Liver (tissue), 9 donors: ENCODE data around the gene COQ8B. TPM values are rescaled to one million over a fixed set of nuclear protein-coding genes. Genes with fewer than 3 reads are reported as not detected.
A peak's percentile ranks its signal among the peaks of the same experiment; 100 is the strongest.

Source experiments
- DNase-seq: peaks from one replicate; pipeline ENCODE4 v3.0.0-alpha.2; 2017; ENCODE audit warnings: low spot score
- H3K27ac ChIP-seq, 2 donors: one replicate each; pipeline ENCODE4 v1.7.0; 2013; ENCODE audit warnings: inconsistent platforms in 2 of 2, low read length in 2 of 2, control low read depth in 1 of 2, low read depth in 1 of 2, mild to moderate bottlenecking in 1 of 2
- H3K27me3 ChIP-seq, 4 donors: one replicate each; pipeline versions ENCODE4 v1.6.1 to v1.7.0; 2013; ENCODE audit warnings: low read length in 3 of 4, inconsistent platforms in 1 of 4, mild to moderate bottlenecking in 1 of 4, moderate library complexity in 1 of 4; ENCODE audit not compliant: control insufficient read depth in 4 of 4, insufficient read depth in 4 of 4
- H3K36me3 ChIP-seq, 4 donors: one replicate each; pipeline versions ENCODE4 v1.6.1 to v1.7.0; 2013; ENCODE audit warnings: low read length in 3 of 4, mild to moderate bottlenecking in 3 of 4, low read depth in 1 of 4, moderate library complexity in 1 of 4; ENCODE audit not compliant: control insufficient read depth in 4 of 4, insufficient read depth in 3 of 4
- H3K4me1 ChIP-seq, 4 donors: one replicate each; pipeline versions ENCODE4 v1.6.1 to v1.7.0; 2013; ENCODE audit warnings: low read length in 3 of 4, mild to moderate bottlenecking in 3 of 4, moderate library complexity in 1 of 4; ENCODE audit not compliant: control insufficient read depth in 4 of 4, insufficient read depth in 4 of 4
- H3K4me3 ChIP-seq, 3 donors: one replicate each; pipeline versions ENCODE4 v1.6.1 to v1.7.0; 2013; ENCODE audit warnings: low read length in 3 of 3, control low read depth in 1 of 3, low read depth in 1 of 3, mild to moderate bottlenecking in 1 of 3
- H3K9ac ChIP-seq, 2 donors: one replicate each; pipeline ENCODE4 v1.7.0; 2013; ENCODE audit warnings: low read length in 2 of 2, mild to moderate bottlenecking in 2 of 2, moderate library complexity in 2 of 2, control low read depth in 1 of 2, low read depth in 1 of 2
- H3K9me3 ChIP-seq, 4 donors: one replicate each; pipeline versions ENCODE4 v1.6.1 to v1.7.0; 2013; ENCODE audit warnings: low read length in 3 of 4; ENCODE audit not compliant: control insufficient read depth in 4 of 4
- EGR1 ChIP-seq, 2 donors: IDR thresholded peaks; 2 replicates each; pipeline ENCODE4 v1.6.1; 2016 to 2018; ENCODE audit warnings: antibody characterized with exemption in 2 of 2, low read depth in 2 of 2
- FOXA1 ChIP-seq: IDR thresholded peaks from 2 replicates; pipeline ENCODE4 v1.6.1; 2016; ENCODE audit warnings: antibody characterized with exemption
- HNF4A ChIP-seq, 2 donors: conservative IDR thresholded peaks; 2 replicates each; pipeline ENCODE4 v1.6.1; 2016; ENCODE audit warnings: antibody characterized with exemption in 2 of 2, mild to moderate bottlenecking in 2 of 2
- HNF4G ChIP-seq: IDR thresholded peaks from 2 replicates; pipeline ENCODE4 v1.6.1; 2016; ENCODE audit warnings: antibody characterized with exemption
- JUND ChIP-seq, 2 donors: IDR thresholded peaks; 2 replicates each; pipeline ENCODE4 v1.6.1; 2016; ENCODE audit warnings: antibody characterized with exemption in 2 of 2
- NR2F2 ChIP-seq: IDR thresholded peaks from 2 replicates; pipeline ENCODE4 v1.6.1; 2016; ENCODE audit warnings: antibody characterized with exemption
- RAD21 ChIP-seq, 2 donors: IDR thresholded peaks; 2 replicates each; pipeline ENCODE4 v1.6.1; 2016; ENCODE audit warnings: antibody characterized with exemption in 2 of 2, mild to moderate bottlenecking in 2 of 2
- SP1 ChIP-seq: IDR thresholded peaks from 2 replicates; pipeline ENCODE4 v1.6.1; 2018; ENCODE audit warnings: antibody characterized with exemption, mild to moderate bottlenecking
- TAF1 ChIP-seq: conservative IDR thresholded peaks from 2 replicates; pipeline ENCODE4 v1.6.1; 2016; ENCODE audit warnings: antibody characterized with exemption, mild to moderate bottlenecking
- YY1 ChIP-seq: IDR thresholded peaks from 2 replicates; pipeline ENCODE4 v1.6.1; 2016; ENCODE audit warnings: antibody characterized with exemption, mild to moderate bottlenecking
- ZBTB33 ChIP-seq: IDR thresholded peaks from 2 replicates; pipeline ENCODE4 v1.6.1; 2016; ENCODE audit warnings: antibody characterized with exemption
- WGBS: extraction: QIAGEN DNeasy Blood & Tissue Kit; methylation state at CpG from one replicate; pipeline ENCODE4 v1.1.7; 2013; 5-methylcytosine and 5-hydroxymethylcytosine counted together
- polyA plus RNA-seq, 2 donors: library from polyadenylated mRNA; stranded (reverse) in 1 of 2; unstranded in 1 of 2; fragments of 200-250 nt in 1 of 2; fragments of >200 nt in 1 of 2; fragmentation: Nextera tagmentation in 1 of 2; extraction: Ambion mirVana in 1 of 2; gene quantifications; one replicate each; pipeline versions ENCODE4 v1.2.1 to v1.2.3, GENCODE V29; 2013 to 2015
- total RNA-seq, 2 donors: library from RNA; depleted of rRNA; stranded (reverse); fragments of >200 nt; gene quantifications; one replicate each; pipeline ENCODE4 v1.2.3, GENCODE V29; 2014
- TF ChIP-seq, protein P1 (sequence below): IDR thresholded peaks from 2 replicates; pipeline ENCODE4 v1.6.1; 2016; ENCODE audit warnings: antibody characterized with exemption
- TF ChIP-seq, protein P2 (sequence below): IDR thresholded peaks from 2 replicates; pipeline ENCODE4 v1.6.1; 2016; ENCODE audit warnings: antibody characterized with exemption
- TF ChIP-seq, protein P3 (sequence below): IDR thresholded peaks from 2 replicates; pipeline ENCODE4 v1.6.1; 2016; ENCODE audit warnings: antibody characterized with exemption, mild to moderate bottlenecking
- donor health status: healthy.
- donor health status: healthy.
- donor health status: healthy.
- donor health status: healthy.
- donor health status: healthy.

COQ8B gene
- total and polyA plus RNA-seq, 4 donors = 6.4 to 30.6 (median 19.9) TPM

DNA sequence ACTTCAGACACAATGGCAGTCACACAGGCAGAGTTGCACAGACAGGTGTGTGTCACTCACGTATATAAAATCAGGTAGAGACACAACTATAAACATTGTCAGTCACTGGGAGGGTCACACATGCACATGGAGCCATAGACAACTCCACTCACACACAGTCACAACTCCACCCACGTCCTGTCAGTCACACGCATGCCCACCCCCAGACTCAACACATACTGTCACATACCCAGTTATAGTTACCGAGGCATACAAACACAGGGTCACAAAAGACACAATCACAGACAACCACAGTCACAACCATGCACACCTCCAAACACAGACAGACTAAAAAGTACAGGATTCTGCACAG is 27.7 kb downstream of the COQ8B start:
- no peak overlapping the region for H3K9ac ChIP-seq
- H3K9me3 ChIP-seq = no peaks in the 10 kb centered on the region
- peaks cover 0 to 10% (median 5%) of the 10 kb centered on the region in 4 donors for H3K4me1 ChIP-seq
- no peak overlapping the region for H3K27ac ChIP-seq
- DNase-seq = no peak
- H3K4me3 ChIP-seq = no peak overlapping the region
- no peaks in the 10 kb centered on the region for H3K27me3 ChIP-seq
- peaks cover 0 to 19% (median 1%) of the 10 kb centered on the region in 4 donors for H3K36me3 ChIP-seq
- no peak for TF ChIP-seq NR2F2
- TF ChIP-seq YY1 = no peak
- 82% methylated on average over 4 of the region's 4 CpGs for WGBS

DNA sequence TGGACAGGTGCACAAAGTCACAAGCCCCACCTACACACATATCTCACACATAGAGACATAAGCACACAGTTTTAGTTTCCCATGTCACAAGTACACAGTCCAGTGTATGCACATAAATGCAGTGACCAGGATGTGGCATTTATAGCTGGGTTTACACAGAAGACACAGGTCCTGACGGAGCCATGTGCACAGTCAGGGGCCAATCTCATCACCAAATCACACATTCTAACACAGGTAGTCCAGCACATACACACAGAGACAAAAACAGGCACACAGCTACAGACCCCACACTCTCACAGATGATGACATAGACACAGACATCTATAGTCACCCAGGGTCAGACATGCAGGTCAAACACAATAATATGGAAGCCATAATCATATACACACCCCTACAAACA is 28.4 kb downstream of the COQ8B start:
- Histone ChIP-seq H3K9ac (no peak overlapping the region), H3K27me3 (no peaks in the 10 kb centered on the region), H3K36me3 (peaks cover 0 to 14% (median 1%) of the 10 kb centered on the region in 4 donors), H3K27ac (no peak overlapping the region), H3K9me3 (no peaks in the 10 kb centered on the region), H3K4me3 (no peak overlapping the region), H3K4me1 (peaks cover 0 to 10% (median 5%) of the 10 kb centered on the region in 4 donors)
- no peak for TF ChIP-seq YY1
- TF ChIP-seq RAD21 (IDR thresholded peaks at IDR 0.05) = no peak
- TF ChIP-seq JUND (IDR thresholded peaks at IDR 0.05) = no peak
- TF ChIP-seq, protein P1, sequence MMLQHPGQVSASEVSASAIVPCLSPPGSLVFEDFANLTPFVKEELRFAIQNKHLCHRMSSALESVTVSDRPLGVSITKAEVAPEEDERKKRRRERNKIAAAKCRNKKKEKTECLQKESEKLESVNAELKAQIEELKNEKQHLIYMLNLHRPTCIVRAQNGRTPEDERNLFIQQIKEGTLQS = no peak
- TF ChIP-seq NR2F2 = no peak
- no peak for TF ChIP-seq TAF1
- no peak for TF ChIP-seq ZBTB33
- no peak for TF ChIP-seq FOXA1
- TF ChIP-seq, protein P2, sequence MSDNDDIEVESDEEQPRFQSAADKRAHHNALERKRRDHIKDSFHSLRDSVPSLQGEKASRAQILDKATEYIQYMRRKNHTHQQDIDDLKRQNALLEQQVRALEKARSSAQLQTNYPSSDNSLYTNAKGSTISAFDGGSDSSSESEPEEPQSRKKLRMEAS = no peak
- no peak for TF ChIP-seq SP1
- TF ChIP-seq, protein P3, sequence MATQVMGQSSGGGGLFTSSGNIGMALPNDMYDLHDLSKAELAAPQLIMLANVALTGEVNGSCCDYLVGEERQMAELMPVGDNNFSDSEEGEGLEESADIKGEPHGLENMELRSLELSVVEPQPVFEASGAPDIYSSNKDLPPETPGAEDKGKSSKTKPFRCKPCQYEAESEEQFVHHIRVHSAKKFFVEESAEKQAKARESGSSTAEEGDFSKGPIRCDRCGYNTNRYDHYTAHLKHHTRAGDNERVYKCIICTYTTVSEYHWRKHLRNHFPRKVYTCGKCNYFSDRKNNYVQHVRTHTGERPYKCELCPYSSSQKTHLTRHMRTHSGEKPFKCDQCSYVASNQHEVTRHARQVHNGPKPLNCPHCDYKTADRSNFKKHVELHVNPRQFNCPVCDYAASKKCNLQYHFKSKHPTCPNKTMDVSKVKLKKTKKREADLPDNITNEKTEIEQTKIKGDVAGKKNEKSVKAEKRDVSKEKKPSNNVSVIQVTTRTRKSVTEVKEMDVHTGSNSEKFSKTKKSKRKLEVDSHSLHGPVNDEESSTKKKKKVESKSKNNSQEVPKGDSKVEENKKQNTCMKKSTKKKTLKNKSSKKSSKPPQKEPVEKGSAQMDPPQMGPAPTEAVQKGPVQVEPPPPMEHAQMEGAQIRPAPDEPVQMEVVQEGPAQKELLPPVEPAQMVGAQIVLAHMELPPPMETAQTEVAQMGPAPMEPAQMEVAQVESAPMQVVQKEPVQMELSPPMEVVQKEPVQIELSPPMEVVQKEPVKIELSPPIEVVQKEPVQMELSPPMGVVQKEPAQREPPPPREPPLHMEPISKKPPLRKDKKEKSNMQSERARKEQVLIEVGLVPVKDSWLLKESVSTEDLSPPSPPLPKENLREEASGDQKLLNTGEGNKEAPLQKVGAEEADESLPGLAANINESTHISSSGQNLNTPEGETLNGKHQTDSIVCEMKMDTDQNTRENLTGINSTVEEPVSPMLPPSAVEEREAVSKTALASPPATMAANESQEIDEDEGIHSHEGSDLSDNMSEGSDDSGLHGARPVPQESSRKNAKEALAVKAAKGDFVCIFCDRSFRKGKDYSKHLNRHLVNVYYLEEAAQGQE = no peak
- TF ChIP-seq HNF4G = no peak
- no peak for TF ChIP-seq EGR1 (IDR thresholded peaks at IDR 0.05; ENCODE audit: low read depth in 2 of 2)
- 92% methylated on average over 1 of the region's 1 CpG for WGBS
- DNase-seq = no peak

GRCh38 chr19:40687525-40688016 is 29.1 kb downstream of the COQ8B start:
- Histone ChIP-seq H3K27ac (no peak overlapping the region), H3K4me1 (peaks cover 0 to 10% (median 5%) of the 10 kb centered on the region in 4 donors), H3K9me3 (no peaks in the 10 kb centered on the region), H3K4me3 (no peak overlapping the region), H3K27me3 (no peaks in the 10 kb centered on the region), H3K36me3 (peaks cover 0 to 13% (median 1%) of the 10 kb centered on the region in 4 donors), H3K9ac (no peak overlapping the region)
- WGBS = 81% methylated on average over 12 of the region's 12 CpGs
- no peak for TF ChIP-seq YY1
- no peak for TF ChIP-seq FOXA1
- no peak for TF ChIP-seq ZBTB33
- no peak for TF ChIP-seq HNF4G
- no peak for TF ChIP-seq HNF4A (conservative IDR thresholded peaks at IDR 0.05)
- peak; percentile 83 for DNase-seq
